Hair follicular keratinocyte (primary cell): ENCODE results near the gene TUBB8B. TPM values are rescaled to one million over a fixed set of nuclear protein-coding genes. Genes with fewer than 3 reads are reported as not detected.

Source experiments
- total RNA-seq: library from RNA; depleted of rRNA; stranded (reverse); fragments of >200 nt; gene quantifications from 2 replicates; pipeline ENCODE4 v1.2.3, GENCODE V29; 2015

The TUBB8B gene
- total RNA-seq = 0.55 TPM in 1 of 2 replicates, not detected in the other

DNA sequence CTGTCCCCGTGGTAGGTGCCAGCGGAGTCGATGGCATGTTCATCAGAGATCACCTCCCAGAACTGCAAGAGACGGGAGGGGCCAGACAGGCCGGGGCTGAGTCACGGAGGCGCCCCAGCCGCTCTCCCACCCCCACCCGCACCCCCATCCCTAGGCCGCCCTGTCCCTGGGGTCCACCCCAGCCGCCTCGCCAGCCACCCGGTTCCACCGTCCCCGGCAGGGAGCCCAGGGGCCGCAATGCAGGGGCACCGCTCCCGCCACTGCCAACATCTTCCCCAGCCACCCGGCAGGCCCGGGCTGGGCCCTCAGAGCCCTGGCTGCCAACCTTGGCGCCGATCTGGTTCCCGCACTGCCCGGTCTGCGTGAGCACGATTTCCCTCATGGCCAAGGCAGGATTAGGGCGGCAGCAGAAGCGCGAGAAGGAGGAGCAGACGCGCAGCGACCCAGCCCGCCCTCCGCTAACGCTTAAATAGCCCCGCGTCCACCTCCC, at the start of gene TUBB8B:
Gene TUBB8B, minus strand, starts transcription at position 440 of the 490 bp plus-strand sequence. Its CDS starts 58 bp downstream, at position 382.

Other genes with a start within 250 kb of the TUBB8B start
- 20.1 and 21.9 TPM in 2 replicates for gene USP14, start 108.9 kb upstream of the TUBB8B start, total RNA-seq
- gene THOC1, start 218.4 kb upstream of the TUBB8B start, total RNA-seq = 21.0 and 34.4 TPM in 2 replicates